ENCODE measurements around the gene SUMO3. TPM values are rescaled to one million over a fixed set of nuclear protein-coding genes. Genes with fewer than 3 reads are reported as not detected.

Gene SUMO3
- total RNA-seq, 1 donor from 2014 or later = 51.9 TPM

GRCh38 chr21:44828362-44829056 lies 10.6 kb upstream of the SUMO3 start:
- no peak for ATAC-seq

DNA sequence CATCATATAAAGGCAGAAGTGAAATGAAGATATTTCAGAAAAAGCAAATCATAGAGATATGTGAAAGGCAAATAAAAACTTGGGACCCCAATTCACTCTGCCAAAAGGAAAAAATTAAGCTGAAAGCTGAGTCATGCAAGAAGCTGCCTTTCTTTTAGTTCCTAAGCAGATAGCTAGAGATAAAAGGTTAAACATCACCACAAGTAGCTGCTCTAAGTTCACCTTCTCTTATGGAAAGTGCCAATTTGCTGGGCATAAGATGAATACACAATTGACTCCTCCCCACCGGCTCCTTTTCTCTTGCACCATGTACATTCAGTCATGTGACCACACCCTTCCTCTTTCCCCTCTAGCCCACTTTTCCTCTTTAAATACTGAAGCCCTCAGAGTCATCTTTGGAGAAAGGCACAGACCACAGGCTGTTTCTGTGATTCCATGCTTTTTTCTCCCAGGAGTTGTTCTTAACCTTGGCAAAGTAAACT lies 5.4 kb upstream of the SUMO3 start:
- no peak for ATAC-seq

DNA sequence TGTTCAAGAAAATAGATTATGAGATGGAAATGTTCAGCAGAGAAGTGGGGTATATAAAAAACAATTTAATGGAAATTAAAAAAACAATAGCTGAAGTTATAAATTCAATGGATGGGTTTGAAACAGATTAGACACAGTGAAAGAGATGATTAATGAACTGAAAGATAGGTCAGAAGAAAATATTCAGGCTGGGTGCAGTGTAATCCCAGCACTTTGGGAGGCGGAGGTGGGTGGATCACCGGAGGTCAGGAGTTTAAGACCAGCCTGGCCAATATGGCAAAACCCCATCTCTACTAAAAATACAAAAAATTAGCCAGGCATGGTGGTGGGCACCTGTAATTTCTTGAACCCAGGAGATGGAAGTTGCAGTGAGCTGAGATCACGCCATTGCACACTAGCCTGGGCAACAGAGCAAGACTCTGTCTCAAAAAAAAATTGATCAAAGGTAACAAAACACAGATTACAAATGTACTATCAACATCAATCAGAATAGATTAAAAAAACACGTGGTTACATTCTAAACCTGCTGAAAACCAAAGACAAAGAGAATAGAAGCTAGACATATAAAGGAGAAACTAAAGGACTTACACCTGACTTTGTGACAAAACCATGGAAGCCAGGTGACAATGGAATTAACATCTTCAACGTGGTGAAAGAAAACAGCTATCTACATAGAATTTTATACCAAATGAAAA lies 4.8 kb upstream of the SUMO3 start:
- ATAC-seq = no peak

DNA sequence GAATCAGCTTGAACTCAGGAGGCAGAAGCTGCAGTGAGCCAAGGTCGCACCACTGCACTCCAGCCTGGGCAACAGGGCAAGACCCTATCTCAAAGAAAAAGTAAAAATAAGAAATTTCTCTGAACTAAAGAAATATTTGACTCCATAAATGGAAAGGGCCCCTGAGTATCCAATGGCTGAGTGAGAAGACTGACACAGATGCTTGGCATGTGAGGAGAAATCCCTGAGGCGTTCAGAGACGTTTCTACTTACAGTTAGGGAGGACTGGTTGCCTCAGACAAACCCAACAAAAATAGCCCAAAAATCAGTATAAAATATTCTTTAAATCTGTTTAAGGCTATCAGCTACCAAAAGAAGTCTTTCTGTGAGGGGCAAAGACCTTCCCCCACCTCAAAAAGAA lies 3.0 kb upstream of the SUMO3 start:
- no peak for ATAC-seq

GRCh38 chr21:44819283-44820243 lies 1.7 kb upstream of the SUMO3 start:
- ATAC-seq = no peak

GRCh38 chr21:44818640-44819011 lies 764 bp upstream of the SUMO3 start:
- ATAC-seq = no peak

- ATAC-seq = peak; percentile 96
Measured at GRCh38 chr21:44817506-44817880, 369 bp downstream of the SUMO3 start.

GRCh38 chr21:44816761-44817505 lies 929 bp downstream of the SUMO3 start:
- peak; percentile 9 for ATAC-seq

- ATAC-seq = no peak
Measured at GRCh38 chr21:44815852-44816628, 1.8 kb downstream of the SUMO3 start.

GRCh38 chr21:44815225-44815624 lies 2.6 kb downstream of the SUMO3 start:
- no peak for ATAC-seq

GRCh38 chr21:44814498-44815023 lies 3.3 kb downstream of the SUMO3 start:
- ATAC-seq = no peak

DNA sequence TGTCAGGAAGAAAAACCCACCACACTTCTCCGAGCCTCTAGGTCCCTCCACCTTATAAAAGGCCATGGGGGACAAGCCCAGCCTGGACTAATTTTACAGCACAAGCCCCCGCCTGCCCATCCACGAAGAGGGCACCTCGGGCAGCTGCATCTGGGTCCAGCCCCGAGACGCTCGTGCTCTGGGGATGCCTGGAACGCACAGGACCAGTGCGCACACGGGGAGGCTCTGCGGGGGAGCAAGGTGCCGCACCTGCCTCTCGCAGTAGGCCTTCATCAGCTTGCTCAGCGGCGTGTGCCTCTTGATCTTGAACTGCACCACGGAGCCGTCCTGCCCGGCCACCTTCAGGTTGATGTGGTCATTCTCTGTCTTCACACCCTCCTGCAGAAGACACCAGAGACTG lies 4.1 kb downstream of the SUMO3 start:
- no peak for ATAC-seq

DNA sequence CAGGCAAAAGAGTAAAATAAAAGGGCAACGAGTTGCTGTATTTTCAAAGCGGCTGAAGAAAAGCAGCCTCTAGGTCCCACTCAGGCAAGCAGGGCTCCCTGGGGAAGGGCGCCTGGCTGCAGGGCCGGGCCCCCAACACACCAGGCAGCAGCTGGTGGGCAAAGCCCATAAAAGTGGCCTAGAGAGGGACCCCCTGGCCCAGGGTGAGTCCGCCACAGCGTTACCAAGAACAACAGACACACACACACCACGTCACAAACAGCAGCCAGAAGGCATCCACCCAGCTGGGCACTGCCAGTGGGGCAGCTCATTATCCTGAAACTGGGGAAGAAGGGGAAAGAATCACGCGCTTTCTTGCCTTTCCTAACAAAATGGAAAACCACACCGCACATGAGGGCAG lies 4.7 kb downstream of the SUMO3 start:
- no peak for ATAC-seq

- no peak for ATAC-seq
Measured at GRCh38 chr21:44812640-44813039, 5.2 kb downstream of the SUMO3 start.

DNA sequence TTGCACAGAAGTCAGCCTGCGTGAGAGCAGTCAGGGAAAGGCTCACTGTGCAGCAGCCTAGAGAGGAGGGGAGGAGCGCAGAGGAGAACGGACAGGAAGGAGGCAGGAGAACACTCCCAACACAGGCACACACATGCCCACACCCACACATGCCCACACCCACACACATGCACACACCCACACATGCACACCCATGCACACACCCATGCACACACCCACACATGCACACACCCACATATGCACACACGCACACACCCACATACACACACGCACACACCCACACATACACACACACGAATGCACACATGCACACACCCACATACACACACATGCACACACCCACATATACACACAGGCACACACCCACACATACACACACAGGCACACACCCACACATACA lies 7.1 kb downstream of the SUMO3 start:
- ATAC-seq = no peak

GRCh38 chr21:44805859-44806258 lies 12.0 kb downstream of the SUMO3 start:
- no peak for ATAC-seq

DNA sequence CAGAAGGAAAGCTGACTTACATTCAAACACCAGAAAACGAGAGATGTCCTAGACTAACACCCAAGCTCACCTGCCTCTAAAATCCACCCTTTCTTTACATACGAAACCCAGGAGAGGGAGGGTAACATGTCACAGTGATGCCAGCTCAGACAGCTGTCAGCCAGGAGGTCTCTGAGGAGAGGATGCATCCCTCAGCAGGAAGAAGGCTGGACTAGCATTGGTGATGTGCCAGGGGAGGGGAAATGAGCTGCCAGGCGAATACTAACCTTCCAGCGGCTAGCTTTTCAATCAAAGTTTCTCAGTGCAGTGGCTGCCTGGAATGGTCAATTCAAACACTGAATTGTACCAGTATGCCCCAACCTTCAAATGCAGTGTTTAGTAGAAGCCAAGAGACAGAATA lies 12.6 kb downstream of the SUMO3 start:
- no peak for ATAC-seq

- ATAC-seq = no peak
Measured at GRCh38 chr21:44804762-44805161, 13.1 kb downstream of the SUMO3 start.

GRCh38 chr21:44803651-44804050 lies 14.2 kb downstream of the SUMO3 start:
- ATAC-seq = no peak

DNA sequence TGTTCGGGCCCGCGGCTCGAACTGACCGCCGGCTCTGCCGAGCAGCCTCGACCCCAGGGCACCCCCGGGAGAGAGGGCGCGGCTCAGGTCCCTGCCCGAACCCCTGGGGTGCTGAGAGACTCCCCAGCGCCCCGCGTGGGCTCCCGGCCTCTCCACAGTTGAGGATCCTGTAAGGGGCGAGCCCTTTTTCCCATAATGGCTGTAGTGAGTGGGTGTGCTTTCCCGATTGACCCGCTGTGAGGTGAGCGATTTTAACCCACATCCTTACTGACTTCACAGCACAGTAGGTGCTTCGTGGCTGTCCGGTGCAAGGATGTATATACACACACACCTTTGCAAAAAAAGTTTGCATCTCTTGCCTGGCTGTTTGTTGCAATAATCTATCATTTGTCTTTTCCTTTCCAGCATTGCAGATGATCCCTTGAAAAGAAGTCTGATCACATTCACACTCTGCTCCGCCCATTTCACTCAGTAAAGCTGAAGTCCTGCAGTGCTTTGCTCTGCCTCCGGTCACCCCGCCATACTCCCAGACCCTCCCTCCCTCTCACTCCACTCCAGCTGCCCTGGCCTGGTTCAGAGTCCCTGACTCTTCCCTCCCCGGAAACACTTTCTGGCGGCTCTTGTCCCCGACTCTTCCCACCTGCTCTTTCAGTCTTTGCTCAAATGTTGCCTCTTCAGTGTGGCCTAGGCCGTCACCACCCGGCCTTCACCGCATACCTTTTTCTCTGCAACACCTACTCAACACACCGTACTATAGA lies 15.3 kb downstream of the SUMO3 start:
- ATAC-seq = peak; percentile 21

Measured in esophagus mucosa (tissue), 1 donor.